HCT116 (cell line): ENCODE results near the gene NRBF2. TPM values are rescaled to one million over a fixed set of nuclear protein-coding genes. Genes with fewer than 3 reads are reported as not detected.

Experiments
- ATAC-seq: fragments of 200-7000 bp; cut with Tn5 transposase; 2 replicates; pipeline ENCODE4 v1.9.1; 2020; ENCODE audit warnings: mild to moderate bottlenecking, moderate library complexity
- BruUV-seq: library from RNA; stranded (reverse); fragments of 400-500 nt; replicated peaks from 2 replicates; lab custom pipeline; 2021; lab: Mats Ljungman, UMichigan
- CTCF ChIA-PET: fragments of 300-600 bp; sonication (Branson Sonifier 250); formaldehyde crosslinking; loops from one replicate; lab custom pipeline; 2021; ENCODE audit warnings: antibody characterized with exemption; lab: Charles Lee
- POLR2A ChIA-PET: fragments of 300-600, 350-600 bp; sonication (Branson Sonifier 250); formaldehyde crosslinking; loops from one replicate; lab custom pipeline; 2021; ENCODE audit warnings: antibody characterized with exemption; lab: Charles Lee
- RAD21 ChIA-PET, 2 experiments: fragments of 300-600 bp; sonication (Branson Sonifier 250); formaldehyde crosslinking; loops; one replicate each; lab custom pipeline; 2023; ENCODE audit warnings: low total read pairs in 2 of 2; ENCODE audit not compliant: uncharacterized antibody in 2 of 2, unreplicated experiment in 2 of 2, low non-redundant PET in 1 of 2; lab: Charles Lee
- DNase-seq: peaks from one replicate; pipeline ENCODE4 v3.0.0-alpha.2; 2010; ENCODE audit warnings: low read depth, low spot score
- H2AFZ ChIP-seq: fragments of 200-600 bp; shearing (Covaris generic), sonication (generic); 2 replicates; pipeline ENCODE4 v1.6.1; 2017; ENCODE audit warnings: low read depth, mixed run types, mixed read lengths, antibody characterized with exemption, low read length; ENCODE audit not compliant: poor library complexity, severe bottlenecking
- H3K27ac ChIP-seq: 2 replicates; pipeline ENCODE4 v1.5.1; 2012; ENCODE audit warnings: low read depth, low read length
- H3K27me3 ChIP-seq: fragments of 200-600 bp; sonication (generic); 2 replicates; pipeline ENCODE4 v1.6.1; 2016; ENCODE audit warnings: mixed run types, low read length, mixed read lengths; ENCODE audit not compliant: insufficient read depth
- H3K36me3 ChIP-seq, 2 experiments: fragments of 200-500 bp in 1 of 2; fragments of 200-600 bp in 1 of 2; sonication (Bioruptor generic) in 1 of 2; sonication (generic) in 1 of 2; 2 replicates each; pipeline versions ENCODE4 v1.5.1 to v1.6.1; 2014 to 2016; ENCODE audit warnings: low read length in 2 of 2, inconsistent platforms in 1 of 2, mixed read lengths in 1 of 2, mixed run types in 1 of 2; ENCODE audit not compliant: insufficient read depth in 2 of 2, control insufficient read depth in 1 of 2
- H3K4me1 ChIP-seq, 2 experiments: fragments of 200-600 bp in 1 of 2; sonication (generic) in 1 of 2; 2 replicates each; pipeline versions ENCODE4 v1.5.1 to v1.6.1; 2012 to 2017; ENCODE audit warnings: low read length in 2 of 2, inconsistent platforms in 1 of 2, mild to moderate bottlenecking in 1 of 2, mixed read lengths in 1 of 2, mixed run types in 1 of 2, moderate library complexity in 1 of 2; ENCODE audit not compliant: insufficient read depth in 2 of 2, control insufficient read depth in 1 of 2
- H3K4me2 ChIP-seq: fragments of 200-600 bp; sonication (generic); 2 replicates; pipeline ENCODE4 v1.6.1; 2017; ENCODE audit warnings: mixed run types, low read length, mixed read lengths
- H3K4me3 ChIP-seq, 2 experiments: fragments of 200-600 bp in 1 of 2; sonication (generic) in 1 of 2; replicated peaks in 1 of 2; 2 replicates each; pipeline ENCODE4 v1.5.1; 2011 to 2016; ENCODE audit warnings: low read length in 2 of 2, control low read depth in 1 of 2, low read depth in 1 of 2, mild to moderate bottlenecking in 1 of 2, mixed read lengths in 1 of 2, mixed run types in 1 of 2
- H3K79me2 ChIP-seq: fragments of 200-600 bp; sonication (generic); 2 replicates; pipeline ENCODE4 v1.6.1; 2017; ENCODE audit warnings: mild to moderate bottlenecking, mixed run types, low read length, moderate library complexity, mixed read lengths; ENCODE audit not compliant: insufficient read depth
- H3K9ac ChIP-seq: fragments of 200-600 bp; sonication (generic); 2 replicates; pipeline ENCODE4 v1.6.1; 2016; ENCODE audit warnings: low read length, mixed read lengths
- H3K9me2 ChIP-seq: fragments of 200-600 bp; sonication (generic), shearing (Covaris generic); 2 replicates; pipeline ENCODE4 v1.6.1; 2017; ENCODE audit warnings: mixed run types, mild to moderate bottlenecking, moderate library complexity; ENCODE audit not compliant: insufficient read depth
- H3K9me3 ChIP-seq, 2 experiments: fragments of 200-500 bp in 1 of 2; fragments of 200-600 bp in 1 of 2; sonication (Bioruptor generic) in 1 of 2; sonication (generic) in 1 of 2; 2 replicates each; pipeline ENCODE4 v1.6.1; 2014 to 2017; ENCODE audit warnings: low read length in 2 of 2, mixed read lengths in 2 of 2, inconsistent platforms in 1 of 2, low read depth in 1 of 2, mild to moderate bottlenecking in 1 of 2, mixed run types in 1 of 2, moderate library complexity in 1 of 2; ENCODE audit not compliant: control insufficient read depth in 1 of 2, insufficient read depth in 1 of 2
- H4K20me1 ChIP-seq: fragments of 200-600 bp; sonication (generic), shearing (Covaris generic); 2 replicates; pipeline ENCODE4 v1.6.1; 2017; ENCODE audit warnings: mixed run types, mild to moderate bottlenecking, moderate library complexity; ENCODE audit not compliant: insufficient read depth
- CBX3 ChIP-seq: IDR thresholded peaks from 2 replicates; pipeline ENCODE4 v1.6.1; 2012; ENCODE audit warnings: low read depth
- CEBPB ChIP-seq: IDR thresholded peaks from 2 replicates; pipeline ENCODE4 v1.6.1; 2012; ENCODE audit warnings: low read depth
- CTCF ChIP-seq, 3 experiments: fragments of 200-600 bp in 1 of 3; sonication (generic) in 1 of 3; IDR thresholded peaks in 2 of 3; conservative IDR thresholded peaks in 1 of 3; 2 replicates each; pipeline ENCODE4 v1.5.1; 2012 to 2017; ENCODE audit warnings: low read depth in 2 of 3, low read length in 2 of 3, antibody characterized with exemption in 1 of 3, borderline replicate concordance in 1 of 3, control low read depth in 1 of 3, mild to moderate bottlenecking in 1 of 3, mixed read lengths in 1 of 3, mixed run types in 1 of 3, moderate library complexity in 1 of 3; ENCODE audit not compliant: insufficient read depth in 1 of 3
- EGR1 ChIP-seq: IDR thresholded peaks from 2 replicates; pipeline ENCODE4 v1.6.1; 2012; ENCODE audit warnings: low read depth
- ELF1 ChIP-seq: IDR thresholded peaks from 2 replicates; pipeline ENCODE4 v1.6.1; 2012; ENCODE audit warnings: low read depth, borderline replicate concordance
- EZH2 ChIP-seq: fragments of 200-600 bp; sonication (generic); IDR thresholded peaks from 2 replicates; pipeline ENCODE4 v1.6.1; 2017; ENCODE audit warnings: antibody characterized with exemption, mixed run types
- MAX ChIP-seq: IDR thresholded peaks from 2 replicates; pipeline ENCODE4 v1.6.1; 2012
- POLR2A ChIP-seq: IDR thresholded peaks from 2 replicates; pipeline ENCODE4 v1.7.0; 2011; ENCODE audit warnings: borderline replicate concordance; ENCODE audit not compliant: insufficient read depth, insufficient read length; ENCODE audit errors: extremely low read depth
- RAD21 ChIP-seq: IDR thresholded peaks from 2 replicates; pipeline ENCODE4 v1.6.1; 2012; ENCODE audit warnings: low read depth, mild to moderate bottlenecking
- TCF7L2 ChIP-seq: IDR thresholded peaks from 2 replicates; pipeline ENCODE4 v1.7.0; 2011; ENCODE audit warnings: borderline replicate concordance, inconsistent platforms; ENCODE audit not compliant: insufficient read depth, insufficient read length; ENCODE audit errors: extremely low read depth
- YY1 ChIP-seq: IDR thresholded peaks from 2 replicates; pipeline ENCODE4 v1.6.1; 2011; ENCODE audit warnings: low read length, low read depth, moderate library complexity, mild to moderate bottlenecking; ENCODE audit not compliant: insufficient replicate concordance; ENCODE audit errors: extremely low read depth
- intact Hi-C: fragments of 100-400 bp; cut with micrococcal nuclease; formaldehyde crosslinking; loops from 2 replicates; pipeline ENCODE4 v1.10.0; 2022
- total RNA-seq: library from RNA; stranded (reverse); gene quantifications from one replicate; pipeline ENCODE4 v1.2.1, GENCODE V29; 2021; ENCODE audit not compliant: unreplicated experiment

The NRBF2 gene
- total RNA-seq, 1 experiment from 2014 or later: 20.2 TPM

- Histone ChIP-seq H3K4me3 (no peak overlapping the region), H3K4me2 (no peak overlapping the region), H3K27ac (no peak overlapping the region), H3K27me3 (no peaks in the 10 kb centered on the region), H3K79me2 (no peaks in the 10 kb centered on the region), H3K9ac (no peak overlapping the region), H3K9me3 (no peaks in the 10 kb centered on the region), H2AFZ (no peak overlapping the region), H3K36me3 (no peaks in the 10 kb centered on the region), H4K20me1 (no peaks in the 10 kb centered on the region), H3K9me2 (no peaks in the 10 kb centered on the region), H3K4me1 (no peaks in the 10 kb centered on the region)
- RAD21 ChIA-PET: no interaction called here
- CTCF ChIA-PET: no interaction called here
- no TSS peak for BruUV-seq
- TF ChIP-seq RAD21 (no peak), CBX3 (no peak), MAX (no peak), CTCF (IDR thresholded peaks at IDR 0.05 in 2 of 3, conservative IDR thresholded peaks at IDR 0.05 in 1 of 3; ENCODE audit: borderline replicate concordance in 1 of 3, insufficient read depth in 1 of 3, low read depth in 2 of 3, low read length in 2 of 3) (no peak), TCF7L2 (no peak), EZH2 (no peak), ELF1 (no peak), CEBPB (no peak), POLR2A (no peak), YY1 (no peak), EGR1 (no peak)
- no peak for ATAC-seq
- POLR2A ChIA-PET: no interaction called here
- no peak for DNase-seq
- intact Hi-C loops: no loop called here
These were observed 12.6 kb upstream of the NRBF2 start for GRCh38 chr10:63120554-63120953.
